Melanocyte of skin (primary cell): Measurements from ENCODE around the gene UBE2O. TPM values are rescaled to one million over a fixed set of nuclear protein-coding genes. Genes with fewer than 3 reads are reported as not detected.

Source experiments
- total RNA-seq, 2 donors: library from RNA; depleted of rRNA; stranded (reverse); fragments of >200 nt; gene quantifications; 2 replicates each; pipeline ENCODE4 v1.2.3, GENCODE V29; 2012

The UBE2O gene
- total RNA-seq: 10 to 100 TPM; 31.0 to 31.7 TPM

GRCh38 chr17:76452660-76453430 is at the start of gene UBE2O:
Gene UBE2O, minus strand, starts transcription at chr17:76453152. Its CDS starts 11 bp downstream, at chr17:76453141.

GRCh38 chr17:76501018-76501826 is 48.3 kb upstream of the UBE2O start, which contains the start of gene RHBDF2:
Gene RHBDF2, minus strand, starts transcription at chr17:76501423. Its CDS starts 19,899 bp downstream, at chr17:76481524.

GRCh38 chr17:76467366-76467765 is 14.4 kb upstream of the UBE2O start, which contains the start of gene AANAT:
Gene AANAT, plus strand, starts transcription at chr17:76467603. Its CDS starts 1,144 bp downstream, at chr17:76468747.

GRCh38 chr17:76384222-76384986 is 68.5 kb downstream of the UBE2O start, which contains the start of gene SPHK1:
Gene SPHK1, plus strand, starts transcription at chr17:76384609. Its CDS starts 1,036 bp downstream, at chr17:76385645.

GRCh38 chr17:76353599-76354316 is 99.2 kb downstream of the UBE2O start, which contains the start of gene PRPSAP1:
Gene PRPSAP1, minus strand, starts transcription at chr17:76353916. Its CDS starts 213 bp downstream, at chr17:76353703.

Other genes starting within 250 kb of the UBE2O start
- 10 to 100 TPM in 1 of 2 donors, 1 to 10 TPM in 1; 9.0 to 21.7 TPM for gene RNF157, start 212.7 kb downstream of the UBE2O start, total RNA-seq
- gene UBALD2, start 187.8 kb downstream of the UBE2O start, total RNA-seq: 10 to 100 TPM in 1 of 2 donors, 1 to 10 TPM in 1; 5.9 to 15.3 TPM
- gene QRICH2, start 144.9 kb downstream of the UBE2O start, total RNA-seq: 1 to 10 TPM; 1.0 to 1.3 TPM
- gene PRPSAP1, start 99.2 kb downstream of the UBE2O start, total RNA-seq: 10 to 100 TPM; 37.9 to 61.6 TPM
- gene SPHK1, start 68.5 kb downstream of the UBE2O start, total RNA-seq: 10 to 100 TPM; 28.6 to 93.2 TPM
- not detected for gene AANAT, start 14.5 kb upstream of the UBE2O start, total RNA-seq
- gene RHBDF2, start 48.3 kb upstream of the UBE2O start, total RNA-seq: 10 to 100 TPM; 19.6 to 27.0 TPM
- 100 to 1,000 TPM in 1 of 2 donors, 10 to 100 TPM in 1; 58.8 to 118 TPM for gene CYGB, start 84.6 kb upstream of the UBE2O start, total RNA-seq
- 1 to 10 TPM; 6.7 to 8.6 TPM for gene PRCD, start 86.9 kb upstream of the UBE2O start, total RNA-seq
- gene ST6GALNAC2, start 132.7 kb upstream of the UBE2O start, total RNA-seq: 100 to 1,000 TPM in 1 of 2 donors, 10 to 100 TPM in 1; 64.3 to 149 TPM
- gene ST6GALNAC1, start 190.6 kb upstream of the UBE2O start, total RNA-seq: not detected